ENCODE results near the gene ADAMTS2. TPM values are rescaled to one million over a fixed set of nuclear protein-coding genes. Genes with fewer than 3 reads are reported as not detected.

The ADAMTS2 gene
- total RNA-seq, 2 experiments from 2014 or later: not detected

DNA sequence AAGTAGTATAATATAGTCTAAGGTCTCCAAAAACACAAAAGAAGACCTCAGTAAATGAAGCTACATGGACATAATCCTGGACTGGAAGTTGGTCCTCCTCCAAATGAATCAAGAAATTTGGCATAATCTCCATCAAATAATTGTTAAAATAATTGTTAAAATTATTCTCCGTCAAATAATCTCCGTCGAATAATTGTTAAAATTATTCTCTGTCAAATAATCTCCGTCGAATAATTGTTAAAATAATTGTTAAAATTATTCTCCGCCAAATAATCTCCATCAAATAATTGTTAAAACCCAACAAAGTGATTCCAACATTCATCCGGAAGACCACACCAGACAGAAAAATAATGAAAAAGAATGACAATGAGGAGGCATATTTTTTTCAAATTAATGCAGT is 130.6 kb downstream of the ADAMTS2 start:
- POLR2A ChIA-PET: no interaction called here
- H3K27me3 Mint-ChIP-seq: no peaks in the 10 kb centered on the region
- ATAC-seq (ENCODE audit: low read depth): no peak

DNA sequence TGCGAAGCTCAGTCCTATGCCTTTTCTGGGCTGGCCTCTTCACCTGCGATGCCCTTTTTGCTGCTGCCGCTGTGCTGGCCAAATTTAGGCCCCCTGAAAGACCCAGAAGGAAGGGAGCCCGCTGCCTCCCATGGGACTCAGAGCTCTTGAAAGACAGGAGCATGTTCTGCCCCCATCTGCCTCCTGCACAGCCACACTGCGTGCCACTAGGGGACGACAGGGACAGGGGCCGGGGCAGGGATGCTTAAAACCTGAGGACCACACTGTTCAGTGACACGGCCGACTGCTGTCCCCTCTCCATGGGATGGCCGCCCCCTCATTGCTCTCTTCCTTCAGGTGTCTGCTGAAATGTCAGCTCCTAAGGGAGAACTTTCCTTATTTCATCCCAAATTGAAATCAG is 132.4 kb downstream of the ADAMTS2 start:
- ATAC-seq (ENCODE audit: low read depth) (no peak), DNase-seq (no peak)
- Mint-ChIP-seq H3K27me3 (no peaks in the 10 kb centered on the region), H3K9me3 (no peaks in the 10 kb centered on the region), H3K36me3 (no peaks in the 10 kb centered on the region), H3K4me1 (no peaks in the 10 kb centered on the region), H3K27ac (no peak overlapping the region), H3K4me3 (no peak overlapping the region)
- POLR2A ChIA-PET: no interaction called here

More for the DNA sequence above, 130.6 kb downstream of the ADAMTS2 start:
- H3K36me3 Mint-ChIP-seq: no peaks in the 10 kb centered on the region
- H3K4me3 Mint-ChIP-seq: no peak overlapping the region
- no peak for DNase-seq
- no peaks in the 10 kb centered on the region for H3K9me3 Mint-ChIP-seq
- no peak overlapping the region for H3K27ac Mint-ChIP-seq
- no peaks in the 10 kb centered on the region for H3K4me1 Mint-ChIP-seq

DNA sequence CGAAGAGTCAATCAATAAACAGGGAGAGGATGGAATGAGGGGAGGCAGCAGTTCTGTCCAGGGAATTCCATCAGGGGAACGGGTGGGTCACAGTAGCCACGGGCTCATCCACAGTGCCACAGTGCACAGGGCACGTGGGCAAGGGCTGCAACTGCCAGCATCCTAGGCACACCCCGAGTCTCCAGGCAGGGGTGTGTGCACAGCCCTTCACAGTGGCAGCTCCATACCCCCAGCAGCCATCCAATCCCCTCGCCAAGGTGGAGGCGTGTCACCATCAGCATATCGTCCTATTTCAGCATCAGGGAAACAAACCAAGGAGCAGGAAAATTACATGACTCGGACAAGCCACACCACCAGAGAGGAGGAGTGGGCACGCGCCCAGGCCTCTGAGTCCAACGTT is 133.6 kb downstream of the ADAMTS2 start:
- ATAC-seq (ENCODE audit: low read depth) (no peak), DNase-seq (no peak)
- H3K27ac Mint-ChIP-seq: no peak overlapping the region
- H3K4me3 Mint-ChIP-seq: no peak overlapping the region
- H3K27me3 Mint-ChIP-seq: no peaks in the 10 kb centered on the region
- no peaks in the 10 kb centered on the region for H3K4me1 Mint-ChIP-seq
- H3K9me3 Mint-ChIP-seq: no peaks in the 10 kb centered on the region
- POLR2A ChIA-PET: no interaction called here
- H3K36me3 Mint-ChIP-seq: no peaks in the 10 kb centered on the region

DNA sequence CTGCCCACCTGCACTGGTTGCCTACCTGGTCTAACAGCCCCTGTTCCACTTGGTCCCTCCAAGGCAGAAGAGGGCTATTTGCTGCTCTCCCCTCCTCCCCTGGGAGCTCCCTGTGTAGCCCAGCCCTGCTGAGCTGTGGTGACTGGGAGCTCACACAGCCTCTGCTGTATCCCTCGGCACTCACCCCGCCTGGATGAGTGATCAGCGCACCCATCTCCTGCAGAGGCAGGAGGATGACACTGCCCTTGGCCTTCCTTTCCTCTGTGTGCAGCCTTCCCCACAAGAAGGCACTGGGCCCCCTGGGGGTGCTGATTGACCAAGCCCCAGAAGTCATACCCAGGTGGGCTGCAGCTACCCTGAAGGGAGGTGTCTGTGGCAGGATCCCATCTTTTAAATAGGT is 134.2 kb downstream of the ADAMTS2 start:
- DNase-seq (no peak), ATAC-seq (ENCODE audit: low read depth) (no peak)
- POLR2A ChIA-PET: no interaction called here
- Mint-ChIP-seq H3K4me3 (no peak overlapping the region), H3K27ac (no peak overlapping the region), H3K9me3 (no peaks in the 10 kb centered on the region), H3K36me3 (no peaks in the 10 kb centered on the region), H3K27me3 (no peaks in the 10 kb centered on the region), H3K4me1 (no peaks in the 10 kb centered on the region)

DNA sequence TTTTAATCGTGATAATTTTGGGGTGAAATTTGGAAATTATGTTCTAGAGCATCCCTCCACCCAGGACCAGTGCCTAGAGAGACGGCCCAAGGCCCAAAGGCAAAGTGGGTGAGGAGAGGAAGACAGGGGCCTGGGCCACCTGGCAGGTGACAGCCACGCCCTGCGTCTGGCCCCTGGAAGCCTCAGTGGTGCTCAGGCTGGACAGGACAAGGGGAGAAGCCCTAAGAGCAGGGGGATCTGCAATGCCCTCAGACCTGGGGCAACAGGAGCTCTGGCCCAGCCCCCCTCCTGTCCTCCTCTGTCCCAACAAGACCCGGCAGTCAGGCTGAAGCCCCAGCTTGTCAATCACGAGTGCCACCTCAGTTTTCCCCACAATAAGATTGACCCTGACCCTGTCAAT is 134.8 kb downstream of the ADAMTS2 start:
- Mint-ChIP-seq H3K27me3 (no peaks in the 10 kb centered on the region), H3K27ac (no peak overlapping the region), H3K36me3 (no peaks in the 10 kb centered on the region), H3K4me1 (no peaks in the 10 kb centered on the region), H3K4me3 (no peak overlapping the region), H3K9me3 (no peaks in the 10 kb centered on the region)
- ATAC-seq (ENCODE audit: low read depth) (no peak), DNase-seq (no peak)
- POLR2A ChIA-PET: no interaction called here

DNA sequence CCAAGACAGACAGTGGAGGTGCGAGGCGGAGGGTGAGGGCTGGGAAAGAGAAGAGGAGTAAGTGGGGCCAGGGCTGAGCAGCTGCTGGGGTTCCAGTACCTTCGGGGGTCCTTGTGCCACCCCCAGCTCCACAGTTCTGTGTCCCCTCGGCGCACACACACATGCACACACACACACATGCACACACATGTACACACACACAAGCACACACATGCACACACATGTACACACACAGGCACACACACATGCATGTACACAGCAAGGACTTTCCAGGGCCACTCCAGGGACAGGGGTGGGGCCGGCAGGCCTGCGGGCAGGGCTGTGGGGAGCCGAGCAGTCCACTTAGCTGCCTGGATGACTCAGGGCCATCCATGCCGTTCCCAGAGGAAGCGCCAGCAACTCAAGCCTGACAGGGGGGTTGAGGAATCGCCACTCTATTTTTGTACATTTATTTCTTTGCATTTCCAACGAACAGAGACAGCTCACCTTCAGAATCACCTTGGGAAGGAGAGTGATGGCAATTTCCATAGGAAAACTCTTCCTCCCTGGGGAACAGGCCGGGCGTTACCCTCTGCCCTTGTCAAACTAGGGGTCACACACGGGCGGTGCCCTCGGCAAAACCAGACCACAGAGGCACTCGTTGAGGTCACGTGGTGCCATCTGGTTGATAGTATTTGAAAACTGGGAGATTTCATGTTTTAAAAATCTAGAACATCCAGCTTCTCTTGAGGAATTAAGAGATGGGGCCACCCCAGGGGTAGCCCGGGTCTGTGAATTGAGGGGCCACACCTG is 135.7 kb downstream of the ADAMTS2 start:
- no peaks in the 10 kb centered on the region for H3K9me3 Mint-ChIP-seq
- H3K27me3 Mint-ChIP-seq: no peaks in the 10 kb centered on the region
- no peak for ATAC-seq (ENCODE audit: low read depth)
- no peak for DNase-seq
- H3K27ac Mint-ChIP-seq: no peak overlapping the region
- H3K4me1 Mint-ChIP-seq: no peaks in the 10 kb centered on the region
- POLR2A ChIA-PET: no interaction called here
- no peaks in the 10 kb centered on the region for H3K36me3 Mint-ChIP-seq
- H3K4me3 Mint-ChIP-seq: no peak overlapping the region

DNA sequence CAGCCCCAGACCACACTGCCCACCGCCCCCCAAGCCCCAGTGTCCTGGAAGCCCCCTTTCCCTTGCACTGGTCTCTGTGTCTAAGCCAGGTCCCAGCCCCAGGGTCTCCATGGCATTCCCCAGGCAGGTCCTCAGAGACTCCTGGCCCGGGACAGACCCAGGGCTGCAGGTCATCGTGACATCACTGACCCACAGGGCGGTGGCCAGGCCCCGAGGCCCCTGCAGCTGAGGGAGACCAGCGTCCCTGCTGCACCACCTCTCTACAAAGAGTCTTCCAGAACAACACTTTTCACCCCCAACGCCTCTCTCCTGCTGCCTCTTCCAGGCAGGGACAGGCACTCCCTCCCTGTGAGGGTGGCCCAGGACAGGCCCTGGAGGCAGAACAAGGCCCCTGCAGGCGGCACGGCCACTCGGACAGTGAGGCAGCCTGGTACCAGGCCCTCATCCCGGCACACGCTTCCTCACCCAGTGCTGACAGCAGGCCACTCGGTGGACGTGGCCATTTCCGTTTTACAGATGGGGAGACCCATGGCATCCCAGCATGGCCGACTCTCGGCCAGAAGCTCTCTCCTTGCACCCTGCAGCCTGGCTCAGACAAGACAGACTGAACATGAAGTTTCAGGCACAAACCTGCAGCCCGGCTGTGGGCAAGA is 136.4 kb downstream of the ADAMTS2 start:
- no peak overlapping the region for H3K4me3 Mint-ChIP-seq
- H3K9me3 Mint-ChIP-seq: no peaks in the 10 kb centered on the region
- H3K27me3 Mint-ChIP-seq: no peaks in the 10 kb centered on the region
- no peaks in the 10 kb centered on the region for H3K36me3 Mint-ChIP-seq
- POLR2A ChIA-PET: no interaction called here
- ATAC-seq (ENCODE audit: low read depth): no peak
- no peak overlapping the region for H3K27ac Mint-ChIP-seq
- no peak for DNase-seq
- H3K4me1 Mint-ChIP-seq: no peaks in the 10 kb centered on the region

DNA sequence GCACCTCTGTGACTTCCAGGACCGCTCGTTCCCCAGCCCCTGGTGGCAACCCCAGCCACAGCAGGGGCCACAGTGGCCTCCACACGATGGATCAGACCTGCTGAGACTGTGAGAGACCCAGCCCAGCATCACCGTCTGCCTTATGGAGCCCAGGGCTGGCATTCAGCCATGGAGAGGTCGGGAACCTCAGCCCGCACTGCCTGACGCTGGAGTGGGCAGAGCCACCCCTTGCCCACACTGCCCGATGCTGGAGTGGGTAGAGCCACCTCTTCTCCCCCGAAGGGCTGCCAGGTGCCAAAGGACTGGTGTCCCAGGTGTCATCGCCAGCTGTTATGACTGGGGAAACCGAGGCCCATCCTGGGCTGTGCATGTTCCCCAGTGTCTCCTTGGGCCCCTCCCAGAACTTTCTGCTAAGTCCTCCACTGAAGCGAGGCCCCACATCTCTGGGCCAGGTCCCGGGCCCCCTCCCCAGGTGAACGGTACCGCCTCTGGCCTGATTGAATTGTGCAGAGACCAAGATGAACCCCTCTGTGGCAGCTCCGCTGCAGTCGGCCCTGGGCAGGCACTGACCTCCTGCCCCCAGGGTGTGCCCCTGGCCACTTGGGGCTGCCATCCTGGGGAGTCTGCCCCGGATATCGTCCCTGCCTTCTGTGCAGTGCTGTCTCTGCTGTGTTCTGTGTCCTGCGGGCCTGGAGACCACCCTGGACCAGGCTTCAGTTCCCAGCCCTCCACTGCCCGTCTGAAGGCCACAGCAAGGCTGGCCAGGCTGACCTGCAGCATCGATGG is 137.1 kb downstream of the ADAMTS2 start:
- no peak for ATAC-seq (ENCODE audit: low read depth)

DNA sequence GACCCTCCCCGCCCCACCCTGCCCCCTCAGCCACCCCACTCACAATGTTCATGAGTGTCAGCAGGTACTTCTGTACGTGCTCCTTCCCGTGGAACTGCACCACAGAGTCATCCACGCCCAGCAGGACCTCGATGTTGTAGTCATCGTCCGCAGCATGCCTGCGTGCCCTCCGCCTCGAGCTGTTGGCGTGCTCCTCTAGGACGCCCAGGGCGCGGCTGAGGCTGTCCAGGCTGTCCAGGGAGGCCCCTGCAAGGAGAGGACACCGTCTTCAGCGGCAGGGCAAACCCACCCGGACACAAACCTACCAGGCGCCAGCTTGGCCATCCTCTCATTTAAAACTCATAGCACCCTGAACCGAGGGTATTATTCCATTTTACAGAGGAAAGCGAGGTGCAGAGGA is 137.8 kb downstream of the ADAMTS2 start:
- ATAC-seq (ENCODE audit: low read depth) (no peak), DNase-seq (no peak)
- POLR2A ChIA-PET: no interaction called here
- Mint-ChIP-seq H3K36me3 (no peaks in the 10 kb centered on the region), H3K4me1 (no peaks in the 10 kb centered on the region), H3K4me3 (no peak overlapping the region), H3K9me3 (no peaks in the 10 kb centered on the region), H3K27ac (no peak overlapping the region), H3K27me3 (no peaks in the 10 kb centered on the region)

More for the DNA sequence above, 137.1 kb downstream of the ADAMTS2 start:
- H3K27me3 Mint-ChIP-seq: no peaks in the 10 kb centered on the region
- DNase-seq: no peak
- no peaks in the 10 kb centered on the region for H3K9me3 Mint-ChIP-seq
- POLR2A ChIA-PET: no interaction called here
- no peaks in the 10 kb centered on the region for H3K4me1 Mint-ChIP-seq
- no peak overlapping the region for H3K4me3 Mint-ChIP-seq
- H3K36me3 Mint-ChIP-seq: no peaks in the 10 kb centered on the region
- H3K27ac Mint-ChIP-seq: no peak overlapping the region

DNA sequence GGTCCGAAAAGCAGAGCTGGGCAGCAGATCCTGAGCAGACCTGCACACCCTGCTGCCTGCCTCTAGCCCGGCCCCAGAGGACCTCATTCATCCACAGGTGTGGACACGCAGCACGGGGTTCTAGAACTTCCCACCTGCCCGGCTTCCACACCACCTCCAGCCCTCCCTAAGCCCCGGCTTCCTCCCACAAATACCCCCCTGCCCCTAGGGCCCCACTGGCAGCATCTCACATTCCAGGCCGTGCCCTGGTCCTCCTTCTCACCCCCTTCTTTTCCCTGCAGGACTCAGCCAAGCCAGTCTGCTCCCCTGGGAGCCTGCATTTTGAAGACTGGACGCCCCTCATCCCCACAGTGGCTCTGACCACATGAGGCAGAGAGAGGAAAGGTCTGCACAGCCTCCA is 138.9 kb downstream of the ADAMTS2 start:
- POLR2A ChIA-PET: no interaction called here
- Mint-ChIP-seq H3K27me3 (no peaks in the 10 kb centered on the region), H3K27ac (no peak overlapping the region), H3K36me3 (no peaks in the 10 kb centered on the region), H3K4me3 (no peak overlapping the region), H3K9me3 (no peaks in the 10 kb centered on the region), H3K4me1 (no peaks in the 10 kb centered on the region)
- DNase-seq: no peak
- no peak for ATAC-seq (ENCODE audit: low read depth)

GRCh38 chr5:179205277-179205676 is 140.0 kb downstream of the ADAMTS2 start:
- H3K27ac Mint-ChIP-seq: no peak overlapping the region
- no peaks in the 10 kb centered on the region for H3K27me3 Mint-ChIP-seq
- no peak for DNase-seq
- H3K9me3 Mint-ChIP-seq: no peaks in the 10 kb centered on the region
- ATAC-seq (ENCODE audit: low read depth): no peak
- H3K36me3 Mint-ChIP-seq: no peaks in the 10 kb centered on the region
- POLR2A ChIA-PET: no interaction called here
- no peaks in the 10 kb centered on the region for H3K4me1 Mint-ChIP-seq
- H3K4me3 Mint-ChIP-seq: no peak overlapping the region

GRCh38 chr5:179204572-179204971 is 140.7 kb downstream of the ADAMTS2 start:
- no peaks in the 10 kb centered on the region for H3K4me1 Mint-ChIP-seq
- POLR2A ChIA-PET: no interaction called here
- H3K27me3 Mint-ChIP-seq: no peaks in the 10 kb centered on the region
- no peak for ATAC-seq (ENCODE audit: low read depth)
- no peaks in the 10 kb centered on the region for H3K9me3 Mint-ChIP-seq
- H3K36me3 Mint-ChIP-seq: no peaks in the 10 kb centered on the region
- H3K4me3 Mint-ChIP-seq: no peak overlapping the region
- DNase-seq: no peak
- H3K27ac Mint-ChIP-seq: no peak overlapping the region

- Mint-ChIP-seq H3K4me1 (no peaks in the 10 kb centered on the region), H3K4me3 (no peak overlapping the region), H3K9me3 (no peaks in the 10 kb centered on the region), H3K36me3 (no peaks in the 10 kb centered on the region), H3K27me3 (no peaks in the 10 kb centered on the region), H3K27ac (no peak overlapping the region)
- DNase-seq (no peak), ATAC-seq (ENCODE audit: low read depth) (no peak)
- POLR2A ChIA-PET: no interaction called here
These were observed 142.0 kb downstream of the ADAMTS2 start for GRCh38 chr5:179203248-179203647.

DNA sequence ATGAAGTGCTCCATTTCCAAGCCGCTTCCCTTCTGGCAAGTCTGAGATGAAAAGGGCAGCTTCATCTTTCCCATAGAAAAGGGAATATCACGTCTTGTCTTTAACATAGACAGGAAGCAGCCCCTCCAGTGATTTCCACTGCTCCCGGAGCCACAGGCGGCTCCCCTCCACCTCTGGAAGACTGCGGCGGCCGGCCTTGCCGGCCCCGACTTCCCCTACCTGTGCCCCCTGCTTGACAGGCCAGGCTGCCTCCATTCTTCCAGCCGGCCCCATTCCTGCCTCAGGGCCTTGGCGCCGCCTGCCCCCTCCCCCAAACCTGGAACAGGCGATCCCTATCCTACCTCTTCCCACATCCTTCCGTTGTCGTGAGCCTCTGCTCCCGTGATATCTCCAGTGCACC is 143.3 kb downstream of the ADAMTS2 start:
- no peak overlapping the region for H3K27ac Mint-ChIP-seq

More for the DNA sequence above, 143.3 kb downstream of the ADAMTS2 start:
- no peaks in the 10 kb centered on the region for H3K36me3 Mint-ChIP-seq
- no peak overlapping the region for H3K4me3 Mint-ChIP-seq
- ATAC-seq (ENCODE audit: low read depth): no peak
- no peak for DNase-seq
- H3K27me3 Mint-ChIP-seq: no peaks in the 10 kb centered on the region
- H3K9me3 Mint-ChIP-seq: no peaks in the 10 kb centered on the region
- no peaks in the 10 kb centered on the region for H3K4me1 Mint-ChIP-seq
- POLR2A ChIA-PET: no interaction called here
